GM19395 (cell line): ENCODE measurements around the gene MEAF6.

Source experiments
- ATAC-seq: cut with Tn5 transposase; IDR thresholded peaks from one replicate; pipeline ENCODE4 v1.9.1; 2021; ENCODE audit warnings: mild to moderate bottlenecking, moderate library complexity; ENCODE audit not compliant: unreplicated experiment

Gene MEAF6

GRCh38 chr1:37474697-37475379 is 39.7 kb downstream of the MEAF6 start:
- no peak for ATAC-seq

GRCh38 chr1:37474046-37474696 is 40.4 kb downstream of the MEAF6 start, which contains the start of gene ZC3H12A:
TSS of gene ZC3H12A (plus strand) at chr1:37474580. CDS start at chr1:37475497, 917 bp downstream.
- ATAC-seq = peak; percentile 43

- ATAC-seq = no peak
Measured at GRCh38 chr1:37473431-37474045, 41.0 kb downstream of the MEAF6 start.

- no peak for ATAC-seq
Measured at GRCh38 chr1:37472994-37473393, 41.6 kb downstream of the MEAF6 start.

- no peak for ATAC-seq
Measured at GRCh38 chr1:37472281-37472680, 42.3 kb downstream of the MEAF6 start.

GRCh38 chr1:37471345-37472231 is 43.0 kb downstream of the MEAF6 start:
- no peak for ATAC-seq

- ATAC-seq = no peak
Measured at GRCh38 chr1:37469386-37469785, 45.2 kb downstream of the MEAF6 start.

GRCh38 chr1:37468037-37468436 is 46.5 kb downstream of the MEAF6 start:
- no peak for ATAC-seq

- ATAC-seq = no peak
Measured at GRCh38 chr1:37465593-37466517, 48.7 kb downstream of the MEAF6 start.

GRCh38 chr1:37464443-37464842 is 50.1 kb downstream of the MEAF6 start:
- ATAC-seq = no peak

GRCh38 chr1:37461698-37462436 is 52.7 kb downstream of the MEAF6 start:
- ATAC-seq = no peak

GRCh38 chr1:37458551-37458950 is 56.0 kb downstream of the MEAF6 start:
- no peak for ATAC-seq

GRCh38 chr1:37456614-37457013 is 58.0 kb downstream of the MEAF6 start:
- ATAC-seq = no peak

GRCh38 chr1:37455516-37455915 is 59.0 kb downstream of the MEAF6 start:
- no peak for ATAC-seq

GRCh38 chr1:37453647-37454046 is 60.9 kb downstream of the MEAF6 start:
- ATAC-seq = no peak

- no peak for ATAC-seq
Measured at GRCh38 chr1:37452416-37452815, 62.1 kb downstream of the MEAF6 start.

- no peak for ATAC-seq
Measured at GRCh38 chr1:37449936-37450335, 64.6 kb downstream of the MEAF6 start.

- ATAC-seq = no peak
Measured at GRCh38 chr1:37448691-37449417, 65.7 kb downstream of the MEAF6 start.

GRCh38 chr1:37448185-37448584 is 66.4 kb downstream of the MEAF6 start:
- ATAC-seq = no peak
